Cardiac muscle cell (in vitro differentiated cells and primary cell): ENCODE measurements around the gene GBGT1. TPM values are rescaled to one million over a fixed set of nuclear protein-coding genes. Genes with fewer than 3 reads are reported as not detected.

ENCODE experiments used
- DNase-seq, 2 donors: peaks; one replicate each; pipeline versions ENCODE4 v3.0.0 to v3.0.0-alpha.2; 2010 to 2017; ENCODE audit warnings: low read depth in 1 of 2, low spot score in 1 of 2
- H3K27ac ChIP-seq: fragments of 200-600 bp; sonication (generic); 2 replicates; pipeline ENCODE4 v1.5.1; 2016
- H3K27me3 ChIP-seq: fragments of 200-600 bp; sonication (generic); 2 replicates; pipeline ENCODE4 v1.6.0; 2016; ENCODE audit warnings: control low read depth
- H3K36me3 ChIP-seq: fragments of 200-600 bp; sonication (generic); 2 replicates; pipeline ENCODE4 v1.5.1; 2016; ENCODE audit warnings: control low read depth
- H3K4me1 ChIP-seq: fragments of 200-600 bp; sonication (generic); 2 replicates; pipeline ENCODE4 v1.8.1; 2017; ENCODE audit warnings: low read depth, mild to moderate bottlenecking, mixed run types
- H3K4me3 ChIP-seq: fragments of 200-600 bp; sonication (generic); 2 replicates; pipeline ENCODE4 v1.5.1; 2016; ENCODE audit warnings: mild to moderate bottlenecking
- H3K9me3 ChIP-seq: fragments of 200-600 bp; sonication (generic); 2 replicates; pipeline ENCODE4 v1.5.1; 2017; ENCODE audit warnings: low read depth, mild to moderate bottlenecking, control low read depth
- CTCF ChIP-seq: IDR thresholded peaks from 2 replicates; pipeline ENCODE4 v1.5.1; 2012; ENCODE audit warnings: low read depth, mild to moderate bottlenecking, low read length
- polyA plus RNA-seq: library from polyadenylated mRNA; unstranded; fragments of >200 nt; fragmentation: Nextera tagmentation; extraction: Ambion mirVana; gene quantifications from 2 replicates; pipeline ENCODE4 v1.2.1, GENCODE V29; 2016
- total RNA-seq: library from RNA; depleted of rRNA; stranded (reverse); fragments of >200 nt; gene quantifications from 2 replicates; pipeline ENCODE4 v1.2.3, GENCODE V29; 2016

Gene GBGT1
- total and polyA plus RNA-seq, 2 experiments from 2014 or later = 0.87 to 11.9 TPM

GRCh38 chr9:133119103-133119845, 44.4 kb downstream of the GBGT1 start:
- Histone ChIP-seq H3K36me3 (no peaks in the 10 kb centered on the region), H3K27me3 (no peaks in the 10 kb centered on the region), H3K4me1 (peaks cover 56% of the 10 kb centered on the region), H3K4me3 (no peak overlapping the region), H3K27ac (peak overlapping the region; percentile 14), H3K9me3 (no peaks in the 10 kb centered on the region)
- DNase-seq = peak; percentile 39 to 44
- no peak for TF ChIP-seq CTCF

GRCh38 chr9:133118568-133118967, 45.1 kb downstream of the GBGT1 start:
- no peak for DNase-seq
- Histone ChIP-seq H3K4me3 (no peak overlapping the region), H3K9me3 (no peaks in the 10 kb centered on the region), H3K4me1 (peaks cover 63% of the 10 kb centered on the region), H3K36me3 (no peaks in the 10 kb centered on the region), H3K27me3 (no peaks in the 10 kb centered on the region), H3K27ac (no peak overlapping the region)
- no peak for TF ChIP-seq CTCF

GRCh38 chr9:133118179-133118520, 45.6 kb downstream of the GBGT1 start:
- H3K36me3 ChIP-seq = no peaks in the 10 kb centered on the region
- H3K9me3 ChIP-seq = no peaks in the 10 kb centered on the region
- DNase-seq = no peak
- H3K27me3 ChIP-seq = no peaks in the 10 kb centered on the region
- H3K4me3 ChIP-seq = no peak overlapping the region
- H3K4me1 ChIP-seq = peaks cover 62% of the 10 kb centered on the region
- TF ChIP-seq CTCF = no peak
- no peak overlapping the region for H3K27ac ChIP-seq

- TF ChIP-seq CTCF = no peak
- no peaks in the 10 kb centered on the region for H3K36me3 ChIP-seq
- DNase-seq = peak in 1 of 2 donors; percentile 51
- no peak overlapping the region for H3K4me3 ChIP-seq
- no peak overlapping the region for H3K27ac ChIP-seq
- peaks cover 56% of the 10 kb centered on the region for H3K4me1 ChIP-seq
- no peaks in the 10 kb centered on the region for H3K27me3 ChIP-seq
- no peaks in the 10 kb centered on the region for H3K9me3 ChIP-seq
Measured at GRCh38 chr9:133117271-133118178, 46.2 kb downstream of the GBGT1 start.

- no peak overlapping the region for H3K27ac ChIP-seq
- no peaks in the 10 kb centered on the region for H3K36me3 ChIP-seq
- no peak for DNase-seq
- no peaks in the 10 kb centered on the region for H3K9me3 ChIP-seq
- peaks cover 47% of the 10 kb centered on the region for H3K4me1 ChIP-seq
- H3K4me3 ChIP-seq = no peak overlapping the region
- no peak for TF ChIP-seq CTCF
- H3K27me3 ChIP-seq = no peaks in the 10 kb centered on the region
Measured at GRCh38 chr9:133116346-133117231, 47.1 kb downstream of the GBGT1 start.
